HepG2 (cell line): ENCODE measurements around the gene ZFPM1. TPM values are rescaled to one million over a fixed set of nuclear protein-coding genes. Genes with fewer than 3 reads are reported as not detected.

Experiments used
- BHLHE40 ChIP-seq: IDR thresholded peaks from 2 replicates; pipeline ENCODE4 v1.6.1; 2011; ENCODE audit warnings: low read length, improper control_type of control experiment
- CBX2 ChIP-seq, 2 experiments: fragments of 200-600 bp in 1 of 2; sonication (generic); formaldehyde crosslinking in 1 of 2; IDR thresholded peaks; 2 replicates each; pipeline versions ENCODE4 v1.7.0 to v1.8.1; 2018 to 2022; ENCODE audit warnings: low read depth in 2 of 2, low read length in 1 of 2, mild to moderate bottlenecking in 1 of 2, missing genetic modification reagents in 1 of 2
- FOXM1 ChIP-seq: sonication (generic); formaldehyde crosslinking; IDR thresholded peaks from 2 replicates; pipeline ENCODE4 v1.5.0; 2020; ENCODE audit warnings: missing genetic modification reagents
- MED1 ChIP-seq: sonication (generic); formaldehyde crosslinking; IDR thresholded peaks from 2 replicates; pipeline ENCODE4 v1.4.0; 2020; ENCODE audit warnings: missing genetic modification reagents
- MXD4 ChIP-seq: IDR thresholded peaks from 2 replicates; pipeline ENCODE4 v1.6.1; 2016; ENCODE audit warnings: mild to moderate bottlenecking, missing biosample characterization, missing genetic modification reagents
- NBN ChIP-seq: fragments of 450-650 bp; conservative IDR thresholded peaks from 2 replicates; pipeline ENCODE4 v1.6.1; 2017
- RFX1 ChIP-seq: fragments of 450-650 bp; IDR thresholded peaks from 2 replicates; pipeline ENCODE4 v1.6.1; 2017
- RXRA ChIP-seq: sonication (generic); formaldehyde crosslinking; IDR thresholded peaks from 2 replicates; pipeline ENCODE4 v1.5.1; 2020; ENCODE audit warnings: missing genetic modification reagents
- SAP130 ChIP-seq: IDR thresholded peaks from 2 replicates; pipeline ENCODE4 v1.6.1; 2016; ENCODE audit warnings: low read depth
- TAF1 ChIP-seq: sonication (generic); formaldehyde crosslinking; IDR thresholded peaks from 2 replicates; pipeline ENCODE4 v1.4.0; 2020; ENCODE audit warnings: missing genetic modification reagents
- WIZ ChIP-seq: sonication (generic); formaldehyde crosslinking; IDR thresholded peaks from 2 replicates; pipeline ENCODE4 v1.5.1; 2020; ENCODE audit warnings: mild to moderate bottlenecking, missing genetic modification reagents
- ZFP36 ChIP-seq: fragments of 150-350 bp; IDR thresholded peaks from 2 replicates; pipeline ENCODE4 v1.6.1; 2018; ENCODE audit warnings: borderline replicate concordance, low read length, low read depth; ENCODE audit not compliant: partially characterized antibody
- ZFP82 ChIP-seq: sonication (generic); formaldehyde crosslinking; IDR thresholded peaks from 2 replicates; pipeline ENCODE4 v1.5.1; 2020; ENCODE audit warnings: mild to moderate bottlenecking, missing genetic modification reagents, borderline replicate concordance
- ZNF546 ChIP-seq: sonication (generic); formaldehyde crosslinking; conservative IDR thresholded peaks from 2 replicates; pipeline ENCODE4 v1.8.1; 2023; ENCODE audit warnings: mild to moderate bottlenecking, missing genetic modification reagents
- ZNF557 ChIP-seq: sonication (generic); formaldehyde crosslinking; IDR thresholded peaks from 2 replicates; pipeline ENCODE4 v1.4.0; 2020; ENCODE audit warnings: missing genetic modification reagents
- ZNF75D ChIP-seq: sonication (generic); formaldehyde crosslinking; IDR thresholded peaks from 2 replicates; pipeline ENCODE4 v1.8.1; 2023; ENCODE audit warnings: missing genetic modification reagents, mild to moderate bottlenecking, borderline replicate concordance
- ZNF850 ChIP-seq: sonication (generic); formaldehyde crosslinking; conservative IDR thresholded peaks from 2 replicates; pipeline ENCODE4 v1.9.0; 2021; ENCODE audit warnings: mild to moderate bottlenecking, missing genetic modification reagents
- polyA plus RNA-seq, 8 experiments: library from polyadenylated mRNA; depleted of rRNA in 3 of 8; stranded (reverse) in 7 of 8; unstranded in 1 of 8; fragments of >200 nt; fragmentation: Illumina TruSeq in 4 of 8; extraction: Trizol in 4 of 8; gene quantifications; 2 replicates each; pipeline versions ENCODE4 v1.2.1 to v1.2.3, GENCODE V29; 2011 to 2016; ENCODE audit warnings: low read depth in 4 of 8, missing spikeins in 1 of 8, mixed read lengths in 1 of 8; ENCODE audit not compliant: insufficient read depth in 1 of 8
- total RNA-seq, 5 experiments: library from RNA; depleted of rRNA; stranded (reverse); fragments of >200 nt; fragmentation: Illumina TruSeq; extraction: Trizol; gene quantifications; 2 replicates each; pipeline ENCODE4 v1.2.3, GENCODE V29; 2016; ENCODE audit warnings: low read depth in 1 of 5
- TF ChIP-seq, protein P1 (sequence below): sonication (generic); formaldehyde crosslinking; conservative IDR thresholded peaks from 2 replicates; pipeline ENCODE4 v1.4.0; 2020; ENCODE audit warnings: missing genetic modification reagents
- TF ChIP-seq, protein P2 (sequence below): sonication (generic); formaldehyde crosslinking; IDR thresholded peaks from 2 replicates; pipeline ENCODE4 v1.4.0; 2020; ENCODE audit warnings: missing genetic modification reagents
- TF ChIP-seq, protein P3 (sequence below): sonication (generic); formaldehyde crosslinking; IDR thresholded peaks from 2 replicates; pipeline ENCODE4 v1.5.0; 2020; ENCODE audit warnings: mild to moderate bottlenecking, missing genetic modification reagents
- TF ChIP-seq, protein P4 (sequence below): sonication (generic); formaldehyde crosslinking; conservative IDR thresholded peaks from 2 replicates; pipeline ENCODE4 v1.8.0; 2022; ENCODE audit warnings: missing genetic modification reagents
- TF ChIP-seq, protein P5 (sequence below): sonication (generic); formaldehyde crosslinking; IDR thresholded peaks from 2 replicates; pipeline ENCODE4 v1.9.0; 2022; ENCODE audit warnings: missing genetic modification reagents, mild to moderate bottlenecking, borderline replicate concordance

The ZFPM1 gene
- total and polyA plus RNA-seq, 2 of the 13 experiments (the other 11 are each of a cell fraction or from before 2014, with no cell fraction given) = 1.3 to 3.8 TPM

DNA sequence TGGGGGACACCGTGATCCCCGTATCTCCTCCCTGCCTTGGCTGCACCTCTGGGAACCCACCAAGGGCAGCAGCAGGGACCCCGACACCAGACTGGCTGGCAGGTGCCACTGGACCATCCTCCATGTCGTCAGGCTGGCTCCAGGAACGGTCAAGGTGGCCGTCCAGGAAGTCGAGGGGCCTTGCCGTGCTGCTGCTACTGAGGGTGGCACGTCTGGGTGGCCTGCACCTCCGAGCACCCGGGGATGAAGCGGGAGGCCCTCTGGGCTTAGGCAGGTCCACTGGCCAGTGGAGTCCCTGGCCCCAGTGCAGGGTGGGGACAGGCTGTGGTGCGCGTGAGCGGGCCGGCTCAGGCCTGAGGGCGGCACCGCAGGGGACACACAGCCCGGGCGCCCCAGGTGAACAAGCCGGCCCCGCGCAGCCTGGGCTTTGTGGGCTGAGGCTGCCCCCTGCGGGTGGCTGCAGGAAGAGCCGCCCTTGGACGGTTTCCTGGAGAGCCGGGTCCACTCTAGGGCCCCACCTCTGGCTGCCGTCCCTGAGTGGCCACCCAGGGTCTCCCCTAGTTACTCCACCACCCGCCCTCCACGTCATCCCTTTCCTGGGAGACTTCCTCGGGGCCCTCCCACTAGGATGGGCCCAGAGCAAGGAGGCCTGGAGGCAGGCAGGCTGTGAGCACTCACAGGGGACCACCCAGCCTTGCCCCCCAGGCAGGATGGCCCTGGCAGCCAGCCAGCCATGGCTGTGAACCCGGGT is 74.3 kb downstream of the ZFPM1 start (continued):
- TF ChIP-seq, protein P1, sequence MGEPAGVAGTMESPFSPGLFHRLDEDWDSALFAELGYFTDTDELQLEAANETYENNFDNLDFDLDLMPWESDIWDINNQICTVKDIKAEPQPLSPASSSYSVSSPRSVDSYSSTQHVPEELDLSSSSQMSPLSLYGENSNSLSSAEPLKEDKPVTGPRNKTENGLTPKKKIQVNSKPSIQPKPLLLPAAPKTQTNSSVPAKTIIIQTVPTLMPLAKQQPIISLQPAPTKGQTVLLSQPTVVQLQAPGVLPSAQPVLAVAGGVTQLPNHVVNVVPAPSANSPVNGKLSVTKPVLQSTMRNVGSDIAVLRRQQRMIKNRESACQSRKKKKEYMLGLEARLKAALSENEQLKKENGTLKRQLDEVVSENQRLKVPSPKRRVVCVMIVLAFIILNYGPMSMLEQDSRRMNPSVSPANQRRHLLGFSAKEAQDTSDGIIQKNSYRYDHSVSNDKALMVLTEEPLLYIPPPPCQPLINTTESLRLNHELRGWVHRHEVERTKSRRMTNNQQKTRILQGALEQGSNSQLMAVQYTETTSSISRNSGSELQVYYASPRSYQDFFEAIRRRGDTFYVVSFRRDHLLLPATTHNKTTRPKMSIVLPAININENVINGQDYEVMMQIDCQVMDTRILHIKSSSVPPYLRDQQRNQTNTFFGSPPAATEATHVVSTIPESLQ (CRISPR knock-in tag) = no peak
- TF ChIP-seq, protein P2, sequence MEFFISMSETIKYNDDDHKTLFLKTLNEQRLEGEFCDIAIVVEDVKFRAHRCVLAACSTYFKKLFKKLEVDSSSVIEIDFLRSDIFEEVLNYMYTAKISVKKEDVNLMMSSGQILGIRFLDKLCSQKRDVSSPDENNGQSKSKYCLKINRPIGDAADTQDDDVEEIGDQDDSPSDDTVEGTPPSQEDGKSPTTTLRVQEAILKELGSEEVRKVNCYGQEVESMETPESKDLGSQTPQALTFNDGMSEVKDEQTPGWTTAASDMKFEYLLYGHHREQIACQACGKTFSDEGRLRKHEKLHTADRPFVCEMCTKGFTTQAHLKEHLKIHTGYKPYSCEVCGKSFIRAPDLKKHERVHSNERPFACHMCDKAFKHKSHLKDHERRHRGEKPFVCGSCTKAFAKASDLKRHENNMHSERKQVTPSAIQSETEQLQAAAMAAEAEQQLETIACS = no peak; the same call in 1 of the 2 replicates
- TF ChIP-seq ZFP82 (no peak), RFX1 (no peak), NBN (no peak), FOXM1 (CRISPR knock-in tag) (no peak), RXRA (CRISPR knock-in tag) (peak; percentile 76; the same call in 1 of the 2 replicates), MED1 (peak; percentile 69), WIZ (CRISPR knock-in tag) (no peak), CBX2 (IDR thresholded peaks at IDR 0.05; ENCODE audit: low read depth, low read length) (no peak), CBX2 (CRISPR knock-in tag; IDR thresholded peaks at IDR 0.05; ENCODE audit: low read depth) (no peak), MXD4 (CRISPR knock-in tag) (no peak), SAP130 (peak; percentile 48; the same call in 1 of the 2 replicates), ZFP36 (no peak), TAF1 (CRISPR knock-in tag) (no peak), ZNF75D (no peak), ZNF546 (CRISPR knock-in tag) (0 out of 2 replicates have a peak, but pooled peaks have one; percentile 30), BHLHE40 (0 out of 2 replicates have a peak, but pooled peaks have one; percentile 42), ZNF850 (CRISPR knock-in tag) (no peak), ZNF557 (CRISPR knock-in tag) (no peak)
- TF ChIP-seq, protein P3, sequence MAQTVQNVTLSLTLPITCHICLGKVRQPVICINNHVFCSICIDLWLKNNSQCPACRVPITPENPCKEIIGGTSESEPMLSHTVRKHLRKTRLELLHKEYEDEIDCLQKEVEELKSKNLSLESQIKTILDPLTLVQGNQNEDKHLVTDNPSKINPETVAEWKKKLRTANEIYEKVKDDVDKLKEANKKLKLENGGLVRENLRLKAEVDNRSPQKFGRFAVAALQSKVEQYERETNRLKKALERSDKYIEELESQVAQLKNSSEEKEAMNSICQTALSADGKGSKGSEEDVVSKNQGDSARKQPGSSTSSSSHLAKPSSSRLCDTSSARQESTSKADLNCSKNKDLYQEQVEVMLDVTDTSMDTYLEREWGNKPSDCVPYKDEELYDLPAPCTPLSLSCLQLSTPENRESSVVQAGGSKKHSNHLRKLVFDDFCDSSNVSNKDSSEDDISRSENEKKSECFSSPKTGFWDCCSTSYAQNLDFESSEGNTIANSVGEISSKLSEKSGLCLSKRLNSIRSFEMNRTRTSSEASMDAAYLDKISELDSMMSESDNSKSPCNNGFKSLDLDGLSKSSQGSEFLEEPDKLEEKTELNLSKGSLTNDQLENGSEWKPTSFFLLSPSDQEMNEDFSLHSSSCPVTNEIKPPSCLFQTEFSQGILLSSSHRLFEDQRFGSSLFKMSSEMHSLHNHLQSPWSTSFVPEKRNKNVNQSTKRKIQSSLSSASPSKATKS (CRISPR knock-in tag) = no peak
- TF ChIP-seq, protein P4, sequence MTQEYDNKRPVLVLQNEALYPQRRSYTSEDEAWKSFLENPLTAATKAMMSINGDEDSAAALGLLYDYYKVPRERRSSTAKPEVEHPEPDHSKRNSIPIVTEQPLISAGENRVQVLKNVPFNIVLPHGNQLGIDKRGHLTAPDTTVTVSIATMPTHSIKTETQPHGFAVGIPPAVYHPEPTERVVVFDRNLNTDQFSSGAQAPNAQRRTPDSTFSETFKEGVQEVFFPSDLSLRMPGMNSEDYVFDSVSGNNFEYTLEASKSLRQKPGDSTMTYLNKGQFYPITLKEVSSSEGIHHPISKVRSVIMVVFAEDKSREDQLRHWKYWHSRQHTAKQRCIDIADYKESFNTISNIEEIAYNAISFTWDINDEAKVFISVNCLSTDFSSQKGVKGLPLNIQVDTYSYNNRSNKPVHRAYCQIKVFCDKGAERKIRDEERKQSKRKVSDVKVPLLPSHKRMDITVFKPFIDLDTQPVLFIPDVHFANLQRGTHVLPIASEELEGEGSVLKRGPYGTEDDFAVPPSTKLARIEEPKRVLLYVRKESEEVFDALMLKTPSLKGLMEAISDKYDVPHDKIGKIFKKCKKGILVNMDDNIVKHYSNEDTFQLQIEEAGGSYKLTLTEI (CRISPR knock-in tag) = no peak
- TF ChIP-seq, protein P5, sequence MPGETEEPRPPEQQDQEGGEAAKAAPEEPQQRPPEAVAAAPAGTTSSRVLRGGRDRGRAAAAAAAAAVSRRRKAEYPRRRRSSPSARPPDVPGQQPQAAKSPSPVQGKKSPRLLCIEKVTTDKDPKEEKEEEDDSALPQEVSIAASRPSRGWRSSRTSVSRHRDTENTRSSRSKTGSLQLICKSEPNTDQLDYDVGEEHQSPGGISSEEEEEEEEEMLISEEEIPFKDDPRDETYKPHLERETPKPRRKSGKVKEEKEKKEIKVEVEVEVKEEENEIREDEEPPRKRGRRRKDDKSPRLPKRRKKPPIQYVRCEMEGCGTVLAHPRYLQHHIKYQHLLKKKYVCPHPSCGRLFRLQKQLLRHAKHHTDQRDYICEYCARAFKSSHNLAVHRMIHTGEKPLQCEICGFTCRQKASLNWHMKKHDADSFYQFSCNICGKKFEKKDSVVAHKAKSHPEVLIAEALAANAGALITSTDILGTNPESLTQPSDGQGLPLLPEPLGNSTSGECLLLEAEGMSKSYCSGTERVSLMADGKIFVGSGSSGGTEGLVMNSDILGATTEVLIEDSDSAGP (CRISPR knock-in tag) = peak; percentile 92
